K562 (cell line): Measurements from ENCODE around the gene STIL. TPM values are rescaled to one million over a fixed set of nuclear protein-coding genes. Genes with fewer than 3 reads are reported as not detected.

Source experiments
- ATAC-seq: fragments of 200-7000 bp; cut with Tn5 transposase; 3 replicates; pipeline ENCODE4 v1.9.1; 2020; ENCODE audit warnings: moderate library complexity
- BruUV-seq: library from RNA; stranded (reverse); fragments of 400-500 nt; replicated peaks from 2 replicates; lab custom pipeline; 2021; lab: Mats Ljungman, UMichigan
- CTCF ChIA-PET: fragments of 300-600 bp; formaldehyde crosslinking; extraction: SDS; loops from one replicate; lab custom pipeline; 2021; ENCODE audit warnings: low intra/inter-chr PET ratio; lab: Yijun Ruan, JAX
- POLR2A ChIA-PET: fragments of 300-600, 350-650 bp; sonication (Branson Sonifier 250); formaldehyde crosslinking; extraction: SDS; loops from one replicate; lab custom pipeline; 2021; ENCODE audit warnings: antibody characterized with exemption, inconsistent platforms; lab: Yijun Ruan, JAX
- DNase-seq, 4 experiments: peaks; one replicate each; pipeline versions ENCODE4 v3.0.0 to v3.0.0-alpha.2; 2011 to 2018; ENCODE audit warnings: low spot score in 3 of 4, mixed read lengths in 3 of 4; ENCODE audit errors: extremely low read depth in 1 of 4
- FAIRE-seq: peaks from 2 replicates; lab custom pipeline; 2011; peaks lifted over from hg19 to GRCh38; lab: Jason Lieb, UNC
- H2AFZ ChIP-seq: 2 replicates; pipeline ENCODE4 v1.6.0; 2011; ENCODE audit warnings: low read depth, low read length, control low read depth, inconsistent platforms
- H3K27ac ChIP-seq: fragments of 200-600 bp; 3 replicates; pipeline ENCODE4 v1.8.0; 2011; ENCODE audit warnings: low read depth, mild to moderate bottlenecking, control low read depth, inconsistent platforms, low read length, moderate library complexity, mixed read lengths; ENCODE audit errors: extremely low read depth
- H3K27me3 ChIP-seq, 2 experiments: fragments of 300-600 bp in 1 of 2; 2 replicates in 1 of 2; 3 replicates in 1 of 2; pipeline versions ENCODE4 v1.6.0 to v1.8.0; 2011; ENCODE audit warnings: inconsistent platforms in 2 of 2, low read length in 2 of 2, mild to moderate bottlenecking in 1 of 2, mixed read lengths in 1 of 2, moderate library complexity in 1 of 2; ENCODE audit not compliant: control insufficient read depth in 2 of 2, insufficient read depth in 2 of 2
- H3K36me3 ChIP-seq: fragments of 300-600 bp; 3 replicates; pipeline ENCODE4 v1.8.0; 2011; ENCODE audit warnings: mild to moderate bottlenecking, low read length, inconsistent platforms; ENCODE audit not compliant: control insufficient read depth, insufficient read depth
- H3K4me1 ChIP-seq, 2 experiments: fragments of 200-600 bp in 1 of 2; replicated peaks in 1 of 2; 2 replicates in 1 of 2; 3 replicates in 1 of 2; pipeline versions ENCODE4 v1.5.1 to v1.8.0; 2011; ENCODE audit warnings: inconsistent platforms in 2 of 2, low read length in 2 of 2, mild to moderate bottlenecking in 1 of 2, mixed read lengths in 1 of 2, moderate library complexity in 1 of 2; ENCODE audit not compliant: control insufficient read depth in 2 of 2, insufficient read depth in 2 of 2
- H3K4me2 ChIP-seq: 2 replicates; pipeline ENCODE4 v1.6.1; 2011; ENCODE audit warnings: low read length, control low read depth, inconsistent platforms, mixed read lengths; ENCODE audit not compliant: insufficient read depth
- H3K4me3 ChIP-seq: fragments of 200-600 bp; sonication (generic), shearing (Covaris generic); 2 replicates; pipeline ENCODE4 v1.5.1; 2016; ENCODE audit warnings: control low read depth, inconsistent platforms
- H3K79me2 ChIP-seq: fragments of 200-600 bp; 3 replicates; pipeline ENCODE4 v1.8.0; 2011; ENCODE audit warnings: low read length, inconsistent platforms; ENCODE audit not compliant: control insufficient read depth, insufficient read depth
- H3K9ac ChIP-seq, 2 experiments: 2 replicates each; pipeline versions ENCODE4 v1.6.0 to v1.6.1; 2011; ENCODE audit warnings: low read depth in 2 of 2, low read length in 2 of 2, control low read depth in 1 of 2, inconsistent platforms in 1 of 2, mild to moderate bottlenecking in 1 of 2, mixed read lengths in 1 of 2; ENCODE audit not compliant: insufficient read depth in 1 of 2
- H3K9me1 ChIP-seq: one replicate; pipeline ENCODE4 v1.6.0; 2011; ENCODE audit warnings: inconsistent platforms, mild to moderate bottlenecking, low read length, moderate library complexity; ENCODE audit not compliant: control insufficient read depth, insufficient read depth
- H3K9me3 ChIP-seq: replicated peaks from 2 replicates; pipeline ENCODE4 v1.5.1; 2011; ENCODE audit warnings: low read depth, low read length, inconsistent platforms; ENCODE audit not compliant: control insufficient read depth, insufficient read depth
- H4K20me1 ChIP-seq: replicated peaks from 2 replicates; pipeline ENCODE4 v1.6.1; 2011; ENCODE audit warnings: low read length, inconsistent platforms, mixed read lengths; ENCODE audit not compliant: control insufficient read depth, insufficient read depth
- GATA2 ChIP-seq: sonication (generic); formaldehyde crosslinking; IDR thresholded peaks from 2 replicates; pipeline ENCODE4 v1.4.0; 2020; ENCODE audit warnings: mild to moderate bottlenecking, missing genetic modification reagents
- HMGN3 ChIP-seq: IDR thresholded peaks from 2 replicates; pipeline ENCODE4 v1.6.1; 2011; ENCODE audit warnings: borderline replicate concordance, low read depth, mild to moderate bottlenecking, mixed read lengths, low read length; ENCODE audit not compliant: insufficient read length; ENCODE audit errors: extremely low read depth
- KDM1A ChIP-seq, 2 experiments: fragments of 450-650 bp; IDR thresholded peaks; 2 replicates each; pipeline ENCODE4 v1.6.1; 2016; ENCODE audit warnings: mild to moderate bottlenecking in 2 of 2
- PHB2 ChIP-seq: fragments of 450-650 bp; IDR thresholded peaks from 2 replicates; pipeline ENCODE4 v1.6.1; 2017; ENCODE audit warnings: low read depth
- POLR2AphosphoS5 ChIP-seq: IDR thresholded peaks from 2 replicates; pipeline ENCODE4 v1.6.1; 2011; ENCODE audit warnings: mild to moderate bottlenecking, low read depth, low read length, moderate library complexity; ENCODE audit not compliant: control insufficient read depth, insufficient read depth
- POLR2G ChIP-seq: fragments of 200-400 bp; formaldehyde crosslinking; IDR thresholded peaks from 2 replicates; pipeline ENCODE4 v1.6.1; 2017; ENCODE audit warnings: low read depth, mild to moderate bottlenecking, antibody characterized with exemption, low read length, moderate library complexity
- RBFOX2 ChIP-seq: fragments of 200-400 bp; formaldehyde crosslinking; IDR thresholded peaks from 2 replicates; pipeline ENCODE4 v1.6.1; 2017; ENCODE audit warnings: low read depth, mild to moderate bottlenecking, low read length, moderate library complexity
- REST ChIP-seq, 2 experiments: fragments of 450-650 bp; formaldehyde crosslinking in 1 of 2; IDR thresholded peaks; 2 replicates each; pipeline versions ENCODE4 v1.4.0 to v1.6.1; 2014 to 2020; ENCODE audit warnings: mild to moderate bottlenecking in 2 of 2, borderline replicate concordance in 1 of 2, low read depth in 1 of 2
- SUPT5H ChIP-seq: fragments of 450-650 bp; IDR thresholded peaks from 2 replicates; pipeline ENCODE4 v1.6.1; 2016
- ZBTB33 ChIP-seq: sonication (generic); formaldehyde crosslinking; IDR thresholded peaks from 2 replicates; pipeline ENCODE4 v1.8.1; 2023; ENCODE audit warnings: mild to moderate bottlenecking, missing genetic modification reagents
- WGBS: fragments of 100-300 bp; shearing (Covaris generic); methylation state at CpG from one replicate; pipeline ENCODE4 v1.1.6; 2016; ENCODE audit warnings: low coverage, mixed read lengths; ENCODE audit not compliant: insufficient coverage; ENCODE audit errors: missing lambda C conversion rate; 5-methylcytosine and 5-hydroxymethylcytosine counted together
- in situ Hi-C: fragments of 300-500 bp; cut with MboI; formaldehyde crosslinking; loops from 4 replicates; pipeline ENCODE4 v1.15.0; 2018; ENCODE audit warnings: inconsistent platforms, mixed read lengths
- intact Hi-C: fragments of 100-400 bp; cut with micrococcal nuclease; formaldehyde crosslinking; loops from 2 replicates; pipeline ENCODE4 v1.14.2; 2022
- polyA plus RNA-seq, 8 experiments: library from polyadenylated mRNA; depleted of rRNA in 4 of 8; stranded (reverse) in 5 of 8; unstranded in 3 of 8; fragments of >200 nt; fragmentation: Nextera tagmentation in 2 of 8; fragmentation: Illumina TruSeq in 1 of 8; extraction: Ambion mirVana in 2 of 8; extraction: Trizol in 1 of 8; gene quantifications; 2 replicates each; pipeline versions ENCODE4 v1.2.1 to v1.2.3, GENCODE V29; 2011 to 2014; ENCODE audit warnings: inconsistent platforms in 1 of 8, missing spikeins in 1 of 8
- total RNA-seq, 7 experiments: library from RNA; depleted of rRNA in 6 of 7; stranded (reverse); fragments of >200 nt in 6 of 7; fragmentation: Illumina TruSeq in 2 of 7; extraction: Trizol in 2 of 7; gene quantifications; 2 replicates each; pipeline versions ENCODE4 v1.2.1 to v1.2.3, GENCODE V29; 2011 to 2021; ENCODE audit warnings: low replicate concordance in 1 of 7

STIL gene
- total and polyA plus RNA-seq, 9 of the 15 experiments (the other 6 are each of a cell fraction or from before 2014, with no cell fraction given), result 10.5 to 77.4 (median 39.6) TPM

GRCh38 chr1:47224676-47225399 is 89.1 kb downstream of the STIL start:
- H3K4me3 ChIP-seq, result no peak overlapping the region
- peaks cover 89% of the 10 kb centered on the region for H3K79me2 ChIP-seq
- 89% methylated on average over 22 of the region's 30 CpGs for WGBS
- no TSS peak for BruUV-seq
- H2AFZ ChIP-seq, result no peak overlapping the region
- TF ChIP-seq RBFOX2 (peak; percentile 72), SUPT5H (peak; percentile 8; the same call in 1 of the 2 replicates), PHB2 (no peak), HMGN3 (peak; percentile 43), POLR2G (peak; percentile 66), GATA2 (CRISPR knock-in tag) (0 out of 2 replicates have a peak, but pooled peaks have one; percentile 16), POLR2AphosphoS5 (0 out of 2 replicates have a peak, but pooled peaks have one; percentile 10), ZBTB33 (CRISPR knock-in tag) (peak; percentile 71), KDM1A (IDR thresholded peaks at IDR 0.05) (no peak), REST (IDR thresholded peaks at IDR 0.05; ENCODE audit: borderline replicate concordance) (no peak), REST (CRISPR knock-in tag; IDR thresholded peaks at IDR 0.05; ENCODE audit: low read depth) (no peak)
- no peak overlapping the region; the same call in 2 of the 3 replicates for H3K27ac ChIP-seq
- H3K4me1 ChIP-seq, result peaks cover 25 to 37% of the 10 kb centered on the region in 2 experiments; a peak in 4 of 5 replicates
- intact Hi-C loops (loop anchor here (5.0 kb wide), 1 partner anchor 37 kb away; no protein-coding TSS in a partner anchor), in situ Hi-C loops (no loop called here)
- peak overlapping the region in 1 of 2 experiments; percentile 79; a peak in 2 of 4 replicates for H3K9ac ChIP-seq
- ChIA-PET CTCF (no interaction called here), POLR2A (interaction anchor here (0.9 to 2.0 kb wide), 6 partner anchors 9 to 89 kb away, joined by 3 to 10 read pairs (median 4); partner anchors contain the start of gene STIL)
- no peak for ATAC-seq
- no peaks in the 10 kb centered on the region for H3K9me3 ChIP-seq
- peaks cover 78% of the 10 kb centered on the region for H3K36me3 ChIP-seq
- FAIRE-seq, result no peak
- no peaks in the 10 kb centered on the region for H3K27me3 ChIP-seq
- no peak overlapping the region for H3K4me2 ChIP-seq
- DNase-seq, result peak in 2 of 4 experiments; percentile 58 to 64
- H4K20me1 ChIP-seq, result peaks cover 18% of the 10 kb centered on the region; the same call in 1 of the 2 replicates
- H3K9me1 ChIP-seq, result peaks cover 16% of the 10 kb centered on the region
